Iris pigment epithelial cell (primary cell): ENCODE results near the gene TBC1D14.

Source experiments
- DNase-seq: peaks from one replicate; pipeline ENCODE4 v3.0.0-alpha.2; 2011; ENCODE audit warnings: low read depth

TBC1D14 gene

GRCh38 chr4:7044137-7044930 is 134.7 kb downstream of the TBC1D14 start:
- peak; percentile 34 for DNase-seq

DNA sequence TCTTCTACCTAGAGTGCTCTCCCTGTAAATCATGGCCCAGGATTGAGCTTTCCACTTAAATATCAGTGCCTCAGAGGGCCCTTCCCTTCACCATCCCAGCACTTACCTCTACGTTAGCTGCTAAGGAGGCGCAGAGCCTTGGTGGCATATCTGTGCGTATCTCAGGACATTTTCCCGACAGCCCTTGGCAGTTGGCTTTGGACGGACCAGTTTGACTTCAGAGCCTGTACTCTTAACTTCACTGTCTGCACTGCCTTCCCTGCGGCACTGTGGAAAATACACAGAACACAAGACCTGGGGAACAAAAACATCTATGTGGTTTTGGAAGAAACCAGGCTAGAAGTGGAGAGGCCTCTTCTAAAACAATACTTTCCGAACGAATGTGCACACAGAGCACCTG is 135.9 kb downstream of the TBC1D14 start:
- DNase-seq: no peak

- no peak for DNase-seq
Observed at GRCh38 chr4:7045961-7046921, 136.6 kb downstream of the TBC1D14 start.

- no peak for DNase-seq
Observed at GRCh38 chr4:7046971-7047370, 137.3 kb downstream of the TBC1D14 start.

DNA sequence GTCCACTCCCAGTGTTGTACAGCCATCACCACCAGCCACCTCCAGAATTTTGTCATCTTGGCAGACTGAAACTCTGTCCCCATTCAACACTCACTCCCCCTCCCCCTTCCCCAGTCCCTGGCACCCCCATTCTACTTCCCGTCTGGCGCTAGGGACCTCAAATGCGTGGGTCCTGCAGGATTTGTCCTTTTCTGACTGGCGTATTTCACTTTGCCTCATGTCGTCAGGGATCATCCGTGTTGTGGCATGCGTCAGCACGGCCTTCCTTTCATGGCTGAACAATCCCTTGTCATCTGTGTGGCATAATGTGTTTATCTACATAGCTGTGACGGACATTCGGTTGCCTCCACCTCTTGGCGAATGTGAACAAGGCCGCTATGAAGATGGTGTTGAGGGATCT is 139.0 kb downstream of the TBC1D14 start:
- DNase-seq: no peak

GRCh38 chr4:7049295-7049694 is 139.7 kb downstream of the TBC1D14 start:
- DNase-seq: no peak

GRCh38 chr4:7049739-7050138 is 140.1 kb downstream of the TBC1D14 start:
- no peak for DNase-seq

DNA sequence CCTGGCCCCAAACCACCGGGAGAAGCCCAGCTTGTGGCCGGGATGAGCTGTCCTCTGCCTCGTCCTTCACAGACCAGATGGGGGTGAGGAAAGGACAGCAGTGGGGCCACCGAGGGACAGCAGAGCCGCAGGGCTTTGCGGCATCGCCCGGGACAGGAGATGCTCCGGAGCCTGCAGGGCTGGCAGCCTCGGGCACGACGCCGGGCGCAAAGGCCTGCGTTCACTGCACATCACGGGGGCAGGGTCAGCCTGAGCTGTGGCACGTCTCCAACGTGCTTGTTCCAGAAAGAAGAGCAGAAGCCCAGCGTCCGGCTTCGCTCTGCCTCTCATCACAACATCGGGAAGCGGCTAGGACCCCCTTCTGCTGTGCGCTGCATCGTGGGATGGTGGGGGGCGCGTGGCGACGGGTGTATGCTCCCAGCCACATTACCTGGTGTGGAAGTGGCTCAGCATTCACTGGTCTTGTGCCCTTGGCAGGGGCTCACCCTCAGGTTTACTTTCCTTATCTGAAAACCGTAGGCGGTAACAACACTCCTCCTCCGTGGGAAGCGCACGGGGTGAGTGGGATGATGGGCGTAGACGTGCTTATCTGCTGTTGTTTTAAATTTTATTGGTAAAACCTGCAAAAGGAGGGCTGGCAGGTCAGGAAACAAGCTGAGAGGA is 141.0 kb downstream of the TBC1D14 start:
- DNase-seq: no peak

- no peak for DNase-seq
Observed at GRCh38 chr4:7051144-7051495, 141.5 kb downstream of the TBC1D14 start.

GRCh38 chr4:7051905-7052304 is 142.3 kb downstream of the TBC1D14 start:
- DNase-seq: no peak

GRCh38 chr4:7052313-7052712 is 142.7 kb downstream of the TBC1D14 start:
- no peak for DNase-seq

DNA sequence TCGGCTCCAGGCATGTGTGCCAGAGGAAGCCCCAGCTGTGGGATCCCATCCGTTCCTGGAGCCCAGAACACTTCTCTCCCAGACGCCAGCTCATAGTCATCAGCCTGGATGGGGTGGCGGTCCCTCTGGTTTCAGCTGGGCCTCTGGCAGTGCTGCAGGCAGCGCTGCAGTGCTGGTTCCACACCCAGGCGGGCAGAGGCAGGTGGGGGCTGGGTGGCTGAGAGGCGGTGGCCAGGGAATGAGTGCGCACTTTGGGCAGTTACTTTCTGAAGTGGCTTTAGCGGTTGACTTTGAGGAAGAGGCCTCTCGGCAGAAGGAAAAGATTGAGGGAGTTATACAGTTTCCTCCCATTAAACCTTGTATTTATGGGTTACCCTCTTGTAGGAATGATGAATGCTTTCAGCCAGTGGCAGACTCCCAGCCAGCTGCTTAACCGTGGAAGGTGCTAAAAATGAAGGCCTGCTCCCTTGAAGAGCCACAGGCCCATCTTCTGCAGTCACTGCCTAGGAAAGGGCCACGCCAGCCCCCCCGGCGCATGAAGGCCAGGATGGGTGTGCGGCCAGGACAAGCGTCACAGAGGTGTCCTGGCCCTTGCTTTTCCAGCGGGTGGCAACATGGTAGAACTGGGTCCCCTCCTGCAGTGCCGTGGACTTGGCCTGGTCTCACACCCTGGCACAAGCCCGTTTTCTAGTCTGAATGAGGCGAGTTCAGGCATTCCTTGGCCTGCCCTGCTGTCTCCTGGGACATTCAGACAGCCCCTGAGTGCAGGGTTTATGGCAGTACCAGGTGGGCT is 143.5 kb downstream of the TBC1D14 start:
- DNase-seq: no peak

- DNase-seq: no peak
Observed at GRCh38 chr4:7054106-7054880, 144.7 kb downstream of the TBC1D14 start.

- DNase-seq: peak; percentile 34
Observed at GRCh38 chr4:7055111-7055989, 145.7 kb downstream of the TBC1D14 start.

GRCh38 chr4:7055990-7056325 is 146.3 kb downstream of the TBC1D14 start:
- DNase-seq: no peak

DNA sequence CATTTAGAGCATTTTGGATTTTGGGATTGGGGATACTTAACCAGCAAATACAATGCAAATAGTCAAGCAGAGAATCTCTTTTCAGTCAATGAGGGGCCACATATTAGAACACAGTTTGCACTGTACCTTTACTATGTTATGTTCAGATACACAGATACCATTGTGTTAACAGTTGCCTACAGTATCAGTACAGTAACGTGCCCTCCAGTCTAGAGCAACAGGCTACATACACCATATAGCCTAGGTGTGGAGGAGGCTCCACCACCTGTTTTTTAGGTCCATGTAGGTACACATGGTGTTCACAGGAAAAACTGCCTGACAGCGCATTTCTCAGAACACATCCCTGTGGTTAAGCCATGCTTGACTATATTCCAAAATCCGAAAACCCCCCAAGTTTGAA is 149.2 kb downstream of the TBC1D14 start:
- no peak for DNase-seq

GRCh38 chr4:7059662-7060061 is 150.0 kb downstream of the TBC1D14 start:
- DNase-seq: no peak

DNA sequence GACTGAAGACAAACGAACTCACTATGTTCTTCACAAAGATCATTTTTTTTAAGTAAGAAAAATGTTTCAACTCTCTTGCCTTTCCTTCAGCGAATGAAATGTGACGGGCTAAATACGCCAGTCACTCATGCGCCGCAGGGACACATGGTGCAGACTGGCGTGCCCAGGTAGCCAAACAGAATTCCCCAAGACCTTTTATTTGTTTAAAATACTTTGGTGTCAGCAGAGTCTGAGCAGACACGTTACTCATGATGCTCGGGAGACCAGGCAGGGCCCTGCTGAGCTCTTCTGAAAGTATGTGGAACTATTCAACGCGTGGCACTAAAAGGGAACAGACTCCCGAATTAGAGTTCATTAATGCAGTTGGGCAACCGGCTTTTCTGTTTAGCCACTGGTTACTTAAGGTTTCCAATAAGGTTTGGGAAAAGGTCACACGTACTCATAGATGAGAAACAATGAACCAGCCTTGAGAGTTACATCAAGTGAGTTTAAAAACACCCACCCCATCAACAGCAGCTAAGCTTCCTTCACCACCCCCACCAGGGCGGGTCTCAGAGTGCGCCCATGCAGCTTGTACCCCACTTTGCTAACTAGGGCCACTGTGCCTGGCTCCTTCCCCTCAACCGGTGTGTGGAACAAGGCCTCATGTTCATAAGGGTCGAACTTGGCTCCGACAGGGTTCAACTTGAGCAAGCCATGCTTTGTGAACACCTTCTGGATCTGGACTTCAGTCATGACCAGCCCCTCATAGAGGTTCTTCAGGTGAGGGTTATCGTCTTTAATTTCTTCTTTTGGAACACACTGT is 150.9 kb downstream of the TBC1D14 start:
- DNase-seq: no peak

GRCh38 chr4:7061815-7062214 is 152.2 kb downstream of the TBC1D14 start:
- no peak for DNase-seq
